Suprapubic skin (tissue), 4 donors: Measurements from ENCODE around the gene EIF2S3. TPM values are rescaled to one million over a fixed set of nuclear protein-coding genes. Genes with fewer than 3 reads are reported as not detected.

ENCODE experiments used
- DNase-seq, 2 donors: peaks; one replicate each; pipeline ENCODE4 v3.0.0-alpha.2; 2019; ENCODE audit warnings: low spot score in 2 of 2
- H3K27ac ChIP-seq: fragments of 200-600 bp; sonication (generic); one replicate; pipeline ENCODE4 v1.5.1; 2019
- H3K27me3 ChIP-seq: fragments of 200-600 bp; sonication (generic); one replicate; pipeline ENCODE4 v1.5.1; 2019
- H3K36me3 ChIP-seq: fragments of 200-600 bp; sonication (generic); one replicate; pipeline ENCODE4 v1.5.1; 2019
- H3K4me1 ChIP-seq: fragments of 200-600 bp; sonication (generic); one replicate; pipeline ENCODE4 v1.5.1; 2019
- H3K4me3 ChIP-seq: fragments of 200-600 bp; sonication (generic); one replicate; pipeline ENCODE4 v1.5.1; 2019; ENCODE audit warnings: mild to moderate bottlenecking
- H3K9me3 ChIP-seq: fragments of 200-600 bp; sonication (generic); one replicate; pipeline ENCODE4 v1.5.1; 2019
- CTCF ChIP-seq, 2 donors: fragments of 200-600 bp in 1 of 2; fragments of 450-650 bp in 1 of 2; sonication (generic) in 1 of 2; IDR thresholded peaks; one replicate each; pipeline ENCODE4 v1.5.1; 2016 to 2019; ENCODE audit warnings: antibody characterized with exemption in 2 of 2, mild to moderate bottlenecking in 1 of 2, moderate library complexity in 1 of 2
- EP300 ChIP-seq: sonication (generic); formaldehyde crosslinking; IDR thresholded peaks from one replicate; pipeline ENCODE4 v1.6.1; 2017; ENCODE audit warnings: antibody characterized with exemption
- POLR2A ChIP-seq, 2 donors: fragments of 450-650 bp; IDR thresholded peaks; one replicate each; pipeline ENCODE4 v1.6.1; 2017; ENCODE audit warnings: antibody characterized with exemption in 2 of 2, mild to moderate bottlenecking in 2 of 2, moderate library complexity in 2 of 2
- POLR2AphosphoS5 ChIP-seq, 3 donors: sonication (generic); formaldehyde crosslinking; IDR thresholded peaks; one replicate each; pipeline ENCODE4 v1.6.1; 2017; ENCODE audit warnings: antibody characterized with exemption in 3 of 3
- WGBS: methylation state at CpG from one replicate; pipeline ENCODE4 v1.1.5; 2018; 5-methylcytosine and 5-hydroxymethylcytosine counted together
- total RNA-seq, 4 donors: library from RNA; depleted of rRNA; stranded (reverse); fragments of >200 nt; gene quantifications; one replicate each; pipeline ENCODE4 v1.1.0, GENCODE V29; 2016

EIF2S3 gene
- total RNA-seq: 100 to 1,000 TPM; 111 to 118 (median 115) TPM

- Histone ChIP-seq H3K27me3 (no peaks in the 10 kb centered on the region), H3K4me1 (no peaks in the 10 kb centered on the region), H3K27ac (peak within 1 kb of the TSS; percentile 90), H3K36me3 (peaks cover 5% of the 10 kb centered on the region), H3K9me3 (no peaks in the 10 kb centered on the region), H3K4me3 (no peak within 1 kb of the TSS)
- TF ChIP-seq POLR2A (IDR thresholded peaks at IDR 0.05) (no peak), CTCF (IDR thresholded peaks at IDR 0.05) (peak; percentile 50 to 54), EP300 (no peak), POLR2AphosphoS5 (IDR thresholded peaks at IDR 0.05) (peak in 2 of 3 donors; percentile 17 to 26)
- DNase-seq: peak; percentile 91 to 94
- WGBS: 5% methylated on average over 55 of the region's 57 CpGs
These were observed at the start of gene EIF2S3 for GRCh38 chrX:24054182-24055042. EIF2S3 (plus strand) TSS chrX:24054956; CDS start chrX:24054969, 13 bp downstream.

- TF ChIP-seq POLR2AphosphoS5 (IDR thresholded peaks at IDR 0.05) (no peak), CTCF (IDR thresholded peaks at IDR 0.05) (no peak), POLR2A (IDR thresholded peaks at IDR 0.05) (no peak)
- no peaks in the 10 kb centered on the region for H3K9me3 ChIP-seq
- DNase-seq: no peak
- peaks cover 4% of the 10 kb centered on the region for H3K36me3 ChIP-seq
- no peaks in the 10 kb centered on the region for H3K4me1 ChIP-seq
- WGBS: 80% methylated on average over 1 of the region's 1 CpG
- H3K27me3 ChIP-seq: no peaks in the 10 kb centered on the region
- no peak overlapping the region for H3K27ac ChIP-seq
- no peak overlapping the region for H3K4me3 ChIP-seq
These were observed 49.7 kb upstream of the EIF2S3 start for GRCh38 chrX:24005028-24005427.

- H3K4me3 ChIP-seq: no peak overlapping the region
- H3K36me3 ChIP-seq: peaks cover 4% of the 10 kb centered on the region
- TF ChIP-seq EP300: no peak
- TF ChIP-seq CTCF (IDR thresholded peaks at IDR 0.05): no peak
- no peak for TF ChIP-seq POLR2AphosphoS5 (IDR thresholded peaks at IDR 0.05)
- TF ChIP-seq POLR2A (IDR thresholded peaks at IDR 0.05): no peak
- no peaks in the 10 kb centered on the region for H3K4me1 ChIP-seq
- H3K9me3 ChIP-seq: no peaks in the 10 kb centered on the region
- H3K27me3 ChIP-seq: no peaks in the 10 kb centered on the region
- no peak for DNase-seq
- no peak overlapping the region for H3K27ac ChIP-seq
- WGBS: 87% methylated on average over 9 of the region's 9 CpGs
These were observed 48.9 kb upstream of the EIF2S3 start for GRCh38 chrX:24005867-24006266.

- no peaks in the 10 kb centered on the region for H3K4me1 ChIP-seq
- DNase-seq: no peak
- WGBS: 82% methylated on average over 1 of the region's 1 CpG
- no peak overlapping the region for H3K4me3 ChIP-seq
- H3K27me3 ChIP-seq: no peaks in the 10 kb centered on the region
- no peaks in the 10 kb centered on the region for H3K36me3 ChIP-seq
- H3K9me3 ChIP-seq: no peaks in the 10 kb centered on the region
- TF ChIP-seq EP300: no peak
- no peak for TF ChIP-seq POLR2AphosphoS5 (IDR thresholded peaks at IDR 0.05)
- no peak for TF ChIP-seq CTCF (IDR thresholded peaks at IDR 0.05)
- no peak for TF ChIP-seq POLR2A (IDR thresholded peaks at IDR 0.05)
- H3K27ac ChIP-seq: no peak overlapping the region
These were observed 42.5 kb upstream of the EIF2S3 start for GRCh38 chrX:24012266-24012665.

- Histone ChIP-seq H3K27me3 (no peaks in the 10 kb centered on the region), H3K36me3 (no peaks in the 10 kb centered on the region), H3K4me3 (no peak overlapping the region), H3K27ac (no peak overlapping the region), H3K4me1 (no peaks in the 10 kb centered on the region), H3K9me3 (no peaks in the 10 kb centered on the region)
- no peak for DNase-seq
- 44% methylated on average over 5 of the region's 5 CpGs for WGBS
- TF ChIP-seq POLR2AphosphoS5 (IDR thresholded peaks at IDR 0.05) (no peak), EP300 (no peak), CTCF (IDR thresholded peaks at IDR 0.05) (no peak), POLR2A (IDR thresholded peaks at IDR 0.05) (no peak)
These were observed 40.3 kb upstream of the EIF2S3 start for GRCh38 chrX:24014388-24015018.
